Tibial nerve (tissue), 4 donors: ENCODE results near the gene MZF1. TPM values are rescaled to one million over a fixed set of nuclear protein-coding genes. Genes with fewer than 3 reads are reported as not detected.
"Not testable (repeated sequence)": the region's sequence is repeated elsewhere in the genome, so short reads cannot be mapped to it uniquely, and the experiment has no call there.

Source experiments
- DNase-seq, 2 donors: peaks; one replicate each; pipeline ENCODE4 v3.0.0-alpha.2; 2019; ENCODE audit warnings: low spot score in 2 of 2
- H3K27ac ChIP-seq, 4 donors: fragments of 200-600 bp; sonication (generic) in 3 of 4; one replicate each; pipeline ENCODE4 v1.5.1; 2017 to 2019; ENCODE audit warnings: mild to moderate bottlenecking in 1 of 4
- H3K27me3 ChIP-seq, 2 donors: fragments of 200-600 bp; sonication (generic) in 1 of 2; one replicate each; pipeline versions ENCODE4 v1.5.1 to v1.6.0; 2017 to 2019
- H3K36me3 ChIP-seq, 3 donors: fragments of 200-600 bp; sonication (generic); one replicate each; pipeline ENCODE4 v1.5.1; 2018 to 2019
- H3K4me1 ChIP-seq, 4 donors: fragments of 200-600 bp; sonication (generic) in 3 of 4; one replicate each; pipeline ENCODE4 v1.5.1; 2017 to 2019
- H3K4me3 ChIP-seq, 4 donors: fragments of 200-600 bp; sonication (generic) in 3 of 4; one replicate each; pipeline ENCODE4 v1.5.1; 2017 to 2019; ENCODE audit warnings: mild to moderate bottlenecking in 1 of 4, moderate library complexity in 1 of 4
- H3K9me3 ChIP-seq, 4 donors: fragments of 200-600 bp; sonication (generic) in 3 of 4; one replicate each; pipeline ENCODE4 v1.5.1; 2017 to 2019
- CTCF ChIP-seq, 5 experiments: fragments of 200-600 bp in 3 of 5; fragments of 450-650 bp in 2 of 5; sonication (generic) in 3 of 5; IDR thresholded peaks; one replicate each; pipeline ENCODE4 v1.5.1; 2016 to 2019; ENCODE audit warnings: antibody characterized with exemption in 5 of 5, mild to moderate bottlenecking in 3 of 5, moderate library complexity in 2 of 5
- EP300 ChIP-seq, 2 donors: sonication (generic); formaldehyde crosslinking; IDR thresholded peaks; one replicate each; pipeline ENCODE4 v1.6.1; 2017; ENCODE audit warnings: antibody characterized with exemption in 2 of 2, mild to moderate bottlenecking in 1 of 2
- POLR2A ChIP-seq, 2 donors: fragments of 450-650 bp; IDR thresholded peaks; one replicate each; pipeline ENCODE4 v1.6.1; 2017; ENCODE audit warnings: antibody characterized with exemption in 2 of 2, mild to moderate bottlenecking in 2 of 2, moderate library complexity in 2 of 2
- WGBS, 2 donors: methylation state at CpG; one replicate each; pipeline ENCODE4 v1.1.5; 2018; 5-methylcytosine and 5-hydroxymethylcytosine counted together
- total RNA-seq, 4 donors: library from RNA; depleted of rRNA; stranded (reverse); fragments of >200 nt; gene quantifications; one replicate each; pipeline ENCODE4 v1.1.0, GENCODE V29; 2016

The MZF1 gene
- total RNA-seq, 4 donors from 2014 or later, result 41.6 to 88.8 (median 52.5) TPM

DNA sequence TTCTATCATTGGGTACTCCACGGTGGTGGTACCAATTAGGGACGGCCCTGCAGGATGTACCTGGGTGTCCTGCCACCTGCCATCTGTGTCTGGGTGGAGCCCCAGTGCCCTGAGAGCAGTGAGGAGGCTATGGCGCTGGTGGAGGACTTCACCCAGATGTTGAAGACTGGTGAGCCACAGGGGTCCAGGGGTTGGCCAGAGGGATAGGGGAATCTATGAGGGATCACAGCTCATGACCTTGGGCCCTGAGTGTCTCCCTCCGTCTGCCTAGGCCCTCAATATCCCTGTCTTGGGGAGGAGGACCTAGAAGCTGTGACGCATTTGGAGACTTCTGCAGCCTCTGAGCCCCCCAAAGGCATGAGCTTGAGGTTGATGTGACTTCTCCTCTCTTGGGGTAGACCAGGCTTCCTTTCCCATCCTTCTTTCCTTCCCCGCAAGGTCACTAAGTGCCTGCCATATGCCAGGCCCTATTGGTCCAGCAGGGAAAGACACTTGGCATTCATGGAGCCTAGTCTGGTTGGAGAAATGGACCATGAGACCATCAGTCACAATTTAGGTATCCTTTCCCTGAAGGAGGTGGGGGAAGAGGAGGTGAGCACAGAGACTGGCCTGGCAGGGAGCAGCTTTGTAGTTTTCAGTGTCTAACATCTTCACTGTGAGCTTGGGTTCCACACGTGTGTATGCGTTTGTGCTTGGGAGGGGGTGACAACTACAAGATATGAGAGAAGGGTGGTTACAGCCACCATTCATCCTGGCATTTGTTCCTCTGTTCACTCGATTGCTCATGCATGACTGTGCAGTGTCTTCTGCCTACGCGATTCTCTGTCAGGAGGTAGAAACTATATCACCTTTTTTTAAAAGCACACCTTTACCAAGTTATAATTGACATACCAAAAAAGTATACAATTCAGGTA lies 5.1 kb upstream of the MZF1 start:
- H3K36me3 ChIP-seq, result peaks cover 0 to 27% (median 7%) of the 10 kb centered on the region in 3 donors
- H3K9me3 ChIP-seq, result no peaks in the 10 kb centered on the region
- no peak overlapping the region for H3K27ac ChIP-seq
- no peak for DNase-seq
- no peaks in the 10 kb centered on the region for H3K27me3 ChIP-seq
- no peak for TF ChIP-seq POLR2A (IDR thresholded peaks at IDR 0.05)
- no peak for TF ChIP-seq CTCF (IDR thresholded peaks at IDR 0.05)
- no peak for TF ChIP-seq EP300 (IDR thresholded peaks at IDR 0.05)
- H3K4me1 ChIP-seq, result peaks cover 0 to 64% (median 14%) of the 10 kb centered on the region in 4 donors
- 84 to 88% methylated on average over 8 to 11 of the region's 11 CpGs for WGBS, 2 donors
- H3K4me3 ChIP-seq, result no peak overlapping the region

- H3K9me3 ChIP-seq, H3K27ac ChIP-seq, H3K4me3 ChIP-seq, H3K27me3 ChIP-seq, DNase-seq: not testable (repeated sequence)
- H3K36me3 ChIP-seq, result peaks cover 0 to 20% (median 3%) of the 10 kb centered on the region in 3 donors
- peaks cover 0 to 64% (median 14%) of the 10 kb centered on the region in 4 donors for H3K4me1 ChIP-seq
- WGBS, 2 donors, result 81 to 87% methylated on average over 2 of the region's 2 CpGs
Measured at GRCh38 chr19:58577581-58577980, 4.4 kb upstream of the MZF1 start.

DNA sequence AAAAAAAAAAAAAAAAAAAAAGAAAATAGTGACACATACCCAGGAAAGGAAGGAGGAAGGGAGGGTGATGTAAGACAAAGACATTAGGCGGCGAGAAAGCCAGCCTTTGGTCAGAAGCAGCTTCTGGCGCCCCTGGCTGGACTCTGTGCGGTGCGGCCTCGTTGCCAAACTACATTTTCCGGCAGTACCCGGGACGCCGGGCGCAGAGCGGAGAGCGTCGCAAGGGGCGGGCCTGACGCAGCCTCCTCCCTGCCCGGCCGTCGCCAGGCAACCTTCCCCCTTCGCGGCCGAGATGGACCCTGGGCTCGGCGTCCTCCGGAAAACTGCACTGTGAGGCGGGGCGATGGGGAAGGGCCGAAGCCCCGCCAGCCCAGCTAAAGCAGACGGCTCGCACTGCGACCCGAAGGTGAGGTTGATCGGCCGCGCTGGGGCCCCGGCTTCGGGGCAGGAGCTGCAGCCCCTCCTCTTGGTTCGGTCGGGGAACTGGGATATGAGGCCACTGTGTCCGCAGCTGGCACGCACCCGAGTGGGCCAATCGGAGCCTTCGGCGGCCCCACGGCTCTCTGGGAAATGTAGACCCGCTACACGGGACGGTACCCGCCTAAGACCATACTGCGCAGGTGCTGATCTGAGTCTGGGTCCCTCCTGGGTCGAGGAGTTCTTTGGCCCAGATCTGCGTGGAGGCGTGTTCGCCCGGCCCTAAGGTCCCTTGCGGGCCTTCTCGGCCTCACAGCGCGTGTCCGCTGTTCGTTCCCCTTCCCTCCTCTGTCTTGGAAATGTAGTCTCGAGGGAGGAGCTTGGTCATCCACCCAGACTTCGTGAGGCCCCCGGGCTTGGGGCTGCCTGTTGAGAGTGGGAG lies 2.3 kb upstream of the MZF1 start:
- DNase-seq, result peak; percentile 76 to 78
- Histone ChIP-seq H3K9me3 (no peaks in the 10 kb centered on the region), H3K4me3 (peak overlapping the region; percentile 76 to 92 (median 81)), H3K27me3 (no peaks in the 10 kb centered on the region), H3K27ac (peak overlapping the region; percentile 80 to 99 (median 89)), H3K4me1 (peaks cover 0 to 65% (median 17%) of the 10 kb centered on the region in 4 donors), H3K36me3 (peaks cover 0 to 20% (median 0%) of the 10 kb centered on the region in 3 donors)
- WGBS, 2 donors, result 0% methylated on average over 25 to 39 of the region's 66 CpGs
- peak in 1 of 2 donors; percentile 89 for TF ChIP-seq EP300 (IDR thresholded peaks at IDR 0.05)
- TF ChIP-seq CTCF (IDR thresholded peaks at IDR 0.05), result peak in 3 of 5 experiments; percentile 13 to 45 (median 21)
- peak; percentile 50 to 70 for TF ChIP-seq POLR2A (IDR thresholded peaks at IDR 0.05)

GRCh38 chr19:58573658-58574164 lies 576 bp upstream of the MZF1 start:
- H3K9me3 ChIP-seq, result no peaks in the 10 kb centered on the region
- WGBS, 2 donors, result 1 to 2% methylated on average over 20 of the region's 20 CpGs
- peaks cover 0 to 53% (median 17%) of the 10 kb centered on the region in 4 donors for H3K4me1 ChIP-seq
- H3K27ac ChIP-seq, result peak overlapping the region; percentile 87 to 99 (median 96)
- H3K36me3 ChIP-seq, result peaks cover 0 to 35% (median 0%) of the 10 kb centered on the region in 3 donors
- H3K27me3 ChIP-seq, result no peaks in the 10 kb centered on the region
- no peak for TF ChIP-seq POLR2A (IDR thresholded peaks at IDR 0.05)
- no peak for TF ChIP-seq EP300 (IDR thresholded peaks at IDR 0.05)
- TF ChIP-seq CTCF (IDR thresholded peaks at IDR 0.05), result no peak
- H3K4me3 ChIP-seq, result peak overlapping the region; percentile 42 to 74 (median 59)
- DNase-seq, result no peak
